Kidney glomerular epithelial cell (primary cell): ENCODE data around the gene LDLRAD4.
"Not testable (repeated sequence)": the region's sequence is repeated elsewhere in the genome, so short reads cannot be mapped to it uniquely, and the experiment has no call there.

ENCODE experiments used
- DNase-seq: peaks from one replicate; lab custom pipeline; 2025; lab: John Stamatoyannopoulos, UW

Gene LDLRAD4

GRCh38 chr18:13680612-13681011 is 462.1 kb downstream of the LDLRAD4 start:
- no peak for DNase-seq

DNA sequence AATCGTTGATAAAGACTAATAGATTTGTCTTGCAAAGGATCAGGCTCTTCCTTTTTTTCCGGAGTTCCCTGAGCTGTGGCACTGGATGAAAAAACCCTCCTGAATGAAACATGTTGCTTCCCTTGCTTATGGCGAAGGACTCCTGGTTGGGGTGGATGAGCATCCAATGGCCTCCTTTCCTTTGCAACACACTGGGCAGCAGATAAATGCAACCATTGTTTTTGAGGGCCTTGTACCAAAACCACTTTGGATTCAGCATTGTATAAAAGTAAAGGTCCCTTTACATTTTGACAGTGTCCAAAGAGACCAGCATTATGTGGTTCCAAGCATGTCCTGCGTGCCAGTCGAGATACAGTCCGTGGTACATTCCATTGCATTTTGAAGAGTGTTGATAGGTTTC is 463.1 kb downstream of the LDLRAD4 start:
- DNase-seq = no peak

- DNase-seq = no peak
Measured at GRCh38 chr18:13684546-13684945, 466.0 kb downstream of the LDLRAD4 start.

DNA sequence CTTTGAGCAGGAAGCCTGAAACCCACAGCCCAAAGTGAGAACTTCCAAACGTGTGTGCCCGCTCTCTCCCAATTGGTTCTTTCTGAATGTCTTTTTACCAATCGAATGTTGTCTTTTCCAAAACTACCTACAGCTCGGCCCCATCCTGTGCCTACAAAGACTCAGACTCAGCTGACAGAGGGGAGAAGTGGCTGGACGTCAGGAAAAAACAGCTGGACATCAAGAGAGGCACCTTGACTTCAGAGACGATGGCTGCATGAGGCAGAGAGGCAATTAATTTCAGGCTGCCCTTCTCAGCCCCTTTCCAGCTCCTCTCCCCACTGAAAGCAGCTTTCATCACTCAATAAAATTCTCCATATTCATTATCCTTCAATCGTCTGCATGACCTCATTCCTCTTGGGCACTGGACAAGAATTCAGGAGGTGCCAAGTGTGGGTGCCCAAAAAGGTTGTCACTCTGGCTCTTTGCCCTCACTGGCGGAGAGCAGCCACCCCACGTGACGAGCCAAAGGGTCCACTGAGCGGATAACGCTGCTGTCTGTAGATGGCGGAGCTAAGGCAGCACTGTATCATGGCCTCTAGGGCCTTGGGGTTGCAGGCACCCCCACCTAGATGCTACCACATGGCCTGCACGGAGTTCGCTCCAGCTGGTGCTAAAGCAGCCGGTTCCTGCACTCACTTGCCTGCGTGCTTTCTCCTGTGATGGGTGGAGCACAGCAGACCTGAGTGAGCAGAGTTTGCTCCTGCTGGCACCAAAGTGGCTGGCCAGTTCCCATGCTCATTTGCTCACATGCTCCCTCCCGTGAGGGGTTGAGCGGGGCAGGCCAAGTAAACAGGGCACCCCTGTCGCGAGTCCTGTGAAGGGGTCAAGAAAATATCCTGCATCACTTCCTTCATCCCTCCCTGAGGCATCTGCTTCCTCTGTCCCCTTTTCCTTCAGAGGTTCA is 469.9 kb downstream of the LDLRAD4 start:
- DNase-seq = no peak

DNA sequence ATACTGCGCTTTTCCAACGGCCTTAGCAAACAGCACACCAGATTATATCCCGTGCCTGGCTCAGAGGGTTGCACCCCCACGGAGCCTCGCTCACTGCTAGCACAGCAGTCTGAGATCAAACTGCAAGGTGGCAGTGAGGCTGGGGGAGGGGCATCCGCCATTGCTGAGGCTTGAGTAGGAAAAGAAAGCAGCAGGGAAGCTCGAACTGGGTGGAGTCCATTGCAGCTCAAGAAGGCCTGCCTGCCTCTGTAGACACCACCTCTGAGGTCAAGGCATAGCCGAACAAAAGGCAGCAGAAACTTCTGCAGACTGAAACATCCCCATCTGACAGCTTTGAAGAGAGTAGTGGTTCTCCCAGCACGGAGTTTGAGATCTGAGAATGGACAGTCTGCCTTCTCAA is 471.5 kb downstream of the LDLRAD4 start:
- DNase-seq = not testable (repeated sequence)

- not testable (repeated sequence) for DNase-seq
Measured at GRCh38 chr18:13695337-13695736, 476.8 kb downstream of the LDLRAD4 start.

DNA sequence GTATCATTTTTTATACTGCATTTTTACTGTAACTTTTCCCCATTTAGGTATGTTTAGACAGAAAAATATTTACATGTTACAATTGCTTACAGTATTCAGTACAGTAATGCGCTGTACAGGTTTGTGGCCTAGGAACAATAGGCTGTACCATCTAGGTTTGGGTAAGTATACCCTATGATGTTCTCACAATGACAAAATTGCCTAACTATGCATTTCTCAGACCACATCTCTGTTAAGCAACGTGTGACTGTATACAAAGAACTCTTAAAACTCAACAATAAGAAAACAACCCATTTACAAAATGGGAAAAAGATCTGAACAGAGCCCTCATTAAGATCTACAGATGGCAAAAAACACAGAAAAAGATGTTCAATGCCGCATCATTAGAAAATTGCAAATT is 478.4 kb downstream of the LDLRAD4 start:
- no peak for DNase-seq

DNA sequence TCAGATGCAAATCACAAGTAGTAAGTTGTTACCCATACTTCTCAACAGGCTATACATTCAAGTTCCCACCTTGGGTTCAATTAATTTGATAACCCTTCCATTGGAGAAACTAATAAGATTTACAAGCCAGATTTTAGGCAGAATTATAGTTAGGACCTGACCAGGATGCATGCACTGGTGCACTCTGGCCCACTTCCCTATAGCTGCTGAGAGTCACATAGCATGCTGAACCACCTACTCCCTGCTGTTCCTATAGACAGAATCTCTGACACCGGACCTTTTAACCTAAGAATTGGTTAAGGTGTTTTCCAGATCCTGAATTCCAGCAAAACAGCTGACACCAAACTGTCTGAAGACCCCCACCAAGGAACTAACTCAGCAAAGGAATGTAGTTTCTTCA is 481.6 kb downstream of the LDLRAD4 start:
- no peak for DNase-seq
